ENCODE measurements around the gene KIZ. TPM values are rescaled to one million over a fixed set of nuclear protein-coding genes. Genes with fewer than 3 reads are reported as not detected.

The KIZ gene
- total and polyA plus RNA-seq, 7 donors, result 4.6 to 26.2 (median 18.6) TPM

DNA sequence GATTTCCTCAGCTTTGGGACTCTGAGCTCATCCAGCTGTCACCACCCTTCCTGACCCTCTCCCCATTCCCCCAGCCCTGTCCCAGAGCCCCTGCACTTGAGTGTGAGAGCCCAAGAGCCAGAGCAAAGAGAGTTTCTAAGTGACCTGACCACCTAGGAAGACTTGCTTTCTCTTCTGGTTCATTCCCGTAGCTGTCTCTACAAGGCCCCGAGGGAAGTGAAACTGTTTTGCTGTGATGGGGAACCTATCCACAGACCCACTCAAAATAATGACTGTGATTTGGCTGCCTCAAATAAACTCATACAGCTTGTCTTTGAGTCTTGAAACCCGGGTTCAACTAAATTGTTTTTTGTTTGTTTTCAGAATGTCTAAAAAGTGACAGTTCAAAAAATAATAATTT, 102.6 kb downstream of the KIZ start:
- WGBS, 3 donors, result 83 to 85% (median 83%) methylated on average over 3 of the region's 3 CpGs
- intact Hi-C loops (cut with DNase I), result no loop called here

DNA sequence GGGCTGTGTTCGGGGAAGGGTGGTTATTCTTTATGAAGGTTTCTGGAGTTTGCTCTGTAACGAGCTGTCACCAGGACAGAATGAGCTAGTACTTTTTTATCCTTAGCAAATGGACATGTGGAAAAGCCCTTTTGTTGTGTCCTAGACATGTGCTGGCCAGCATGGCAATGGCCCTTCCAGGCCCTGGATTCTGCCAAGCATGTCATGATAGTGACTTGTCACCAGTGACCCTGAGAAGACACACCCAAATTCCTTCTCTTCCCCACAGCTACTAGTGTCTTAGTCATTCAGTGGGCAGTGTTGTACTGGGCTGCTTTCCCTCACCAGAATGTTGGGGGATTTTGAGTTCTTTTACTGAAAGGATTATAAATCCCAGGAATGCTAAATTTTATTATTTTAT, 103.3 kb downstream of the KIZ start:
- no peak overlapping the region for H3K27ac ChIP-seq
- intact Hi-C loops (cut with DNase I), result no loop called here
- peaks cover 6 to 62% of the 10 kb centered on the region in 2 donors for H3K36me3 ChIP-seq (ENCODE audit: insufficient read depth in 1 of 2, low read depth in 1 of 2)

More for the DNA sequence above, 102.6 kb downstream of the KIZ start:
- TF ChIP-seq, protein P1, sequence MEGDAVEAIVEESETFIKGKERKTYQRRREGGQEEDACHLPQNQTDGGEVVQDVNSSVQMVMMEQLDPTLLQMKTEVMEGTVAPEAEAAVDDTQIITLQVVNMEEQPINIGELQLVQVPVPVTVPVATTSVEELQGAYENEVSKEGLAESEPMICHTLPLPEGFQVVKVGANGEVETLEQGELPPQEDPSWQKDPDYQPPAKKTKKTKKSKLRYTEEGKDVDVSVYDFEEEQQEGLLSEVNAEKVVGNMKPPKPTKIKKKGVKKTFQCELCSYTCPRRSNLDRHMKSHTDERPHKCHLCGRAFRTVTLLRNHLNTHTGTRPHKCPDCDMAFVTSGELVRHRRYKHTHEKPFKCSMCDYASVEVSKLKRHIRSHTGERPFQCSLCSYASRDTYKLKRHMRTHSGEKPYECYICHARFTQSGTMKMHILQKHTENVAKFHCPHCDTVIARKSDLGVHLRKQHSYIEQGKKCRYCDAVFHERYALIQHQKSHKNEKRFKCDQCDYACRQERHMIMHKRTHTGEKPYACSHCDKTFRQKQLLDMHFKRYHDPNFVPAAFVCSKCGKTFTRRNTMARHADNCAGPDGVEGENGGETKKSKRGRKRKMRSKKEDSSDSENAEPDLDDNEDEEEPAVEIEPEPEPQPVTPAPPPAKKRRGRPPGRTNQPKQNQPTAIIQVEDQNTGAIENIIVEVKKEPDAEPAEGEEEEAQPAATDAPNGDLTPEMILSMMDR (IDR thresholded peaks at IDR 0.05), result no peak
- no peak for DNase-seq
- H3K27me3 ChIP-seq (ENCODE audit: insufficient read depth in 3 of 3, low read length in 2 of 3), result no peaks in the 10 kb centered on the region
- no peak overlapping the region for H3K4me3 ChIP-seq
- no peak overlapping the region for H3K27ac ChIP-seq
- peaks cover 6 to 67% of the 10 kb centered on the region in 2 donors for H3K36me3 ChIP-seq (ENCODE audit: insufficient read depth in 1 of 2, low read depth in 1 of 2)
- H3K9me3 ChIP-seq, result no peaks in the 10 kb centered on the region
- H3K4me1 ChIP-seq, result no peaks in the 10 kb centered on the region
- no peak for ATAC-seq

DNA sequence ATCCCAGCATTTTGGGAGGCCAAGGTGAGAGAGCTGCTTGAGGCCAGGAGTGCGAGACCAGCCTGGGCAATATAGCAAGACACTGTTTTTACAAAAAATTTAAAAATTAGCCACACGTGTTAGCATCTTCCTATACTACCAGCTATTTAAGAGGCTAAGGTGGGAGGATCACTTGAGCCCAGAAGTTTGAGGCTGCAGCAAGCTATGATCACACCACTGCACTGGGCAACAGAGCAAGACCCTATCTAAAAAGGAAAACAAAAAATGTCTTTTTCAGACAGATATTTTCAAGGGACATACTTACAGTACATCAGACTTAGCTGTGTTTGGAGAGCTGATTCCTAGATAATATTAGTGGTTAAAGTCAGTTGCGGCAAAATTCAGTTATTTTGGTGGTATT, 104.3 kb downstream of the KIZ start:
- WGBS, 3 donors, result 94 to 99% (median 97%) methylated on average over 3 of the region's 3 CpGs
- TF ChIP-seq, protein P1 (IDR thresholded peaks at IDR 0.05), result no peak
- no peaks in the 10 kb centered on the region for H3K27me3 ChIP-seq (ENCODE audit: insufficient read depth in 3 of 3, low read length in 2 of 3)
- H3K4me1 ChIP-seq, result no peaks in the 10 kb centered on the region
- intact Hi-C loops (cut with DNase I), result loop anchor here (10.0 kb wide), 2 partner anchors 145 to 165 kb away; partner anchors contain the start of gene NKX2-4 (in 1 of the 2)
- no peak for ATAC-seq
- peaks cover 6 to 68% of the 10 kb centered on the region in 2 donors for H3K36me3 ChIP-seq (ENCODE audit: insufficient read depth in 1 of 2, low read depth in 1 of 2)
- no peak overlapping the region for H3K4me3 ChIP-seq
- no peaks in the 10 kb centered on the region for H3K9me3 ChIP-seq
- H3K27ac ChIP-seq, result no peak overlapping the region
- no peak for DNase-seq

More for the DNA sequence above, 103.3 kb downstream of the KIZ start:
- TF ChIP-seq, protein P1 (IDR thresholded peaks at IDR 0.05), result no peak
- 80 to 98% (median 87%) methylated on average over 2 of the region's 2 CpGs for WGBS, 3 donors
- no peak overlapping the region for H3K4me3 ChIP-seq
- no peaks in the 10 kb centered on the region for H3K9me3 ChIP-seq
- H3K27me3 ChIP-seq (ENCODE audit: insufficient read depth in 3 of 3, low read length in 2 of 3), result no peaks in the 10 kb centered on the region
- ATAC-seq (no peak), DNase-seq (no peak)
- H3K4me1 ChIP-seq, result no peaks in the 10 kb centered on the region

DNA sequence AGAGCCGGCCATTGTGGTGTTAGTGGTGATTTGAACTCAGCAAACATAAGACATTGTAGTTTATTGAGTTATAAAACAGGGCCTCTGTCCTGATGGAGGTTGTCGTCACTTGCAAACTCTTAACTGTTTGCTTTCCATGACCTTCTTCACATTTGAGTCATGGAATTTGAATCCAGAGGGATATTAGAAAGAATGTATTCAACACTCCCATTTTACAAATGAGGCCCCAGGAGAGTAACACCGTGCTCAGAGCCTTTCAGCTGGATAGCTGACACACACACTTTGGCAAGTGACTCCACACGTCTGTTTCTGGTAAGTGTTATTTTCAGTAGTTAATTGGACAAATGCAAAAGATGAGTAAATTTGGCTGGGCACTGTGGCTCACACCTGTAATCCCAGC, 104.8 kb downstream of the KIZ start:
- DNase-seq (no peak), ATAC-seq (no peak)
- no peak overlapping the region for H3K27ac ChIP-seq
- no peaks in the 10 kb centered on the region for H3K4me1 ChIP-seq
- intact Hi-C loops (cut with DNase I), result loop anchor here (10.0 kb wide), 2 partner anchors 144 to 164 kb away; partner anchors contain the start of gene NKX2-4 (in 1 of the 2)
- no peaks in the 10 kb centered on the region for H3K9me3 ChIP-seq
- no peaks in the 10 kb centered on the region for H3K27me3 ChIP-seq (ENCODE audit: insufficient read depth in 3 of 3, low read length in 2 of 3)
- peaks cover 6 to 64% of the 10 kb centered on the region in 2 donors for H3K36me3 ChIP-seq (ENCODE audit: insufficient read depth in 1 of 2, low read depth in 1 of 2)
- no peak overlapping the region for H3K4me3 ChIP-seq
- TF ChIP-seq, protein P1 (IDR thresholded peaks at IDR 0.05), result no peak
- WGBS, 3 donors, result 65 to 72% (median 68%) methylated on average over 4 of the region's 4 CpGs
